ENCODE measurements around the gene CUX1. TPM values are rescaled to one million over a fixed set of nuclear protein-coding genes. Genes with fewer than 3 reads are reported as not detected.
"Not testable (repeated sequence)": the region's sequence is repeated elsewhere in the genome, so short reads cannot be mapped to it uniquely, and the experiment has no call there.

The CUX1 gene
- total and polyA plus RNA-seq, 2 donors (not counting 1 experiment from before 2014, with no cell fraction given), result 10.8 to 86.5 TPM

- no peak overlapping the region for H3K9ac ChIP-seq (ENCODE audit: low read length)
- ChIA-PET CTCF (no interaction called here), POLR2A (interaction anchor here (0.6 kb wide), 1 partner anchor 195 kb away, joined by 3 read pairs; no protein-coding TSS in a partner anchor)
- no peak overlapping the region for H3K4me2 ChIP-seq (replicated peaks; ENCODE audit: low read depth, low read length, poor library complexity, severe bottlenecking)
- no peaks in the 10 kb centered on the region for H3K9me3 Mint-ChIP-seq (ENCODE audit: insufficient read depth)
- H2AFZ ChIP-seq (ENCODE audit: insufficient read depth, low read depth, low read length, poor library complexity, severe bottlenecking), result no peak overlapping the region
- 95% methylated on average over 12 of the region's 12 CpGs for WGBS (ENCODE audit: insufficient coverage)
- intact Hi-C loops (cut with micrococcal nuclease), result no loop called here
- peaks cover 19% of the 10 kb centered on the region for H3K79me2 ChIP-seq (ENCODE audit: control insufficient read depth, insufficient read depth, low read length)
- H3K4me3 Mint-ChIP-seq, result no peak overlapping the region
- DNase-seq, result no peak
- TF ChIP-seq CTCF (IDR thresholded peaks at IDR 0.05) (no peak), EZH2 (IDR thresholded peaks at IDR 0.05; ENCODE audit: borderline replicate concordance, insufficient read depth, low read depth, low read length, poor library complexity, severe bottlenecking) (no peak)
- no peaks in the 10 kb centered on the region for H3K4me1 Mint-ChIP-seq
- no peaks in the 10 kb centered on the region for H3K27me3 Mint-ChIP-seq
- no peaks in the 10 kb centered on the region for H3K27me3 ChIP-seq (replicated peaks in 1 of 4; ENCODE audit: control extremely low read depth in 1 of 4, control insufficient read depth in 3 of 4, insufficient read depth in 4 of 4, low read length in 3 of 4)
- no peak overlapping the region for H3K27ac ChIP-seq (ENCODE audit: low read length in 2 of 2)
- ATAC-seq (ENCODE audit: low read depth), result no peak
- peaks cover 20% of the 10 kb centered on the region for H4K20me1 ChIP-seq (ENCODE audit: control insufficient read depth, insufficient read depth, low read length, poor library complexity, severe bottlenecking)
- H3K4me3 ChIP-seq (ENCODE audit: control extremely low read depth in 1 of 5, extremely low read depth in 1 of 5, insufficient read depth in 1 of 5, low read depth in 2 of 5, low read length in 4 of 5), result no peak overlapping the region
- no peaks in the 10 kb centered on the region for H3K36me3 ChIP-seq (replicated peaks in 1 of 2; ENCODE audit: control extremely low read depth in 1 of 2, control insufficient read depth in 1 of 2, extremely low read depth in 1 of 2, insufficient read depth in 2 of 2, low read length in 1 of 2)
- no peaks in the 10 kb centered on the region for H3K9me3 ChIP-seq (ENCODE audit: control extremely low read depth in 1 of 3, control insufficient read depth in 2 of 3, insufficient read depth in 1 of 3, low read length in 2 of 3)
- no peak overlapping the region for H3K27ac Mint-ChIP-seq
- no peaks in the 10 kb centered on the region for H3K4me1 ChIP-seq (ENCODE audit: control insufficient read depth in 2 of 2, insufficient read depth in 2 of 2, low read length in 2 of 2)
Observed at GRCh38 chr7:102008535-102009262, 191.3 kb downstream of the CUX1 start.

GRCh38 chr7:102009628-102010027 lies 192.2 kb downstream of the CUX1 start:
- ChIA-PET POLR2A (no interaction called here), CTCF (no interaction called here)
- Histone ChIP-seq H3K9ac (ENCODE audit: low read length) (no peak overlapping the region), H3K27me3 (replicated peaks in 1 of 4; ENCODE audit: control extremely low read depth in 1 of 4, control insufficient read depth in 3 of 4, insufficient read depth in 4 of 4, low read length in 3 of 4) (no peaks in the 10 kb centered on the region), H3K4me1 (ENCODE audit: control insufficient read depth in 2 of 2, insufficient read depth in 2 of 2, low read length in 2 of 2) (no peaks in the 10 kb centered on the region), H3K79me2 (ENCODE audit: control insufficient read depth, insufficient read depth, low read length) (peaks cover 24% of the 10 kb centered on the region), H3K36me3 (replicated peaks in 1 of 2; ENCODE audit: control extremely low read depth in 1 of 2, control insufficient read depth in 1 of 2, extremely low read depth in 1 of 2, insufficient read depth in 2 of 2, low read length in 1 of 2) (peaks cover 0 to 4% of the 10 kb centered on the region in 2 experiments), H2AFZ (ENCODE audit: insufficient read depth, low read depth, low read length, poor library complexity, severe bottlenecking) (no peak overlapping the region), H3K4me2 (replicated peaks; ENCODE audit: low read depth, low read length, poor library complexity, severe bottlenecking) (no peak overlapping the region), H3K27ac (ENCODE audit: low read length in 2 of 2) (no peak overlapping the region), H3K4me3 (ENCODE audit: control extremely low read depth in 1 of 5, extremely low read depth in 1 of 5, insufficient read depth in 1 of 5, low read depth in 2 of 5, low read length in 4 of 5) (no peak overlapping the region), H3K9me3 (ENCODE audit: control extremely low read depth in 1 of 3, control insufficient read depth in 2 of 3, insufficient read depth in 1 of 3, low read length in 2 of 3) (no peaks in the 10 kb centered on the region), H4K20me1 (ENCODE audit: control insufficient read depth, insufficient read depth, low read length, poor library complexity, severe bottlenecking) (peaks cover 14% of the 10 kb centered on the region)
- TF ChIP-seq CTCF (IDR thresholded peaks at IDR 0.05) (no peak), EZH2 (IDR thresholded peaks at IDR 0.05; ENCODE audit: borderline replicate concordance, insufficient read depth, low read depth, low read length, poor library complexity, severe bottlenecking) (no peak)
- no peaks in the 10 kb centered on the region for H3K27me3 Mint-ChIP-seq
- WGBS (ENCODE audit: insufficient coverage), result 100% methylated on average over 5 of the region's 5 CpGs
- intact Hi-C loops (cut with micrococcal nuclease), result no loop called here
- H3K9me3 Mint-ChIP-seq (ENCODE audit: insufficient read depth), result no peaks in the 10 kb centered on the region
- no peak for ATAC-seq (ENCODE audit: low read depth)
- no peak for DNase-seq
- H3K4me3 Mint-ChIP-seq, result no peak overlapping the region
- no peak overlapping the region for H3K27ac Mint-ChIP-seq
- H3K4me1 Mint-ChIP-seq, result no peaks in the 10 kb centered on the region

DNA sequence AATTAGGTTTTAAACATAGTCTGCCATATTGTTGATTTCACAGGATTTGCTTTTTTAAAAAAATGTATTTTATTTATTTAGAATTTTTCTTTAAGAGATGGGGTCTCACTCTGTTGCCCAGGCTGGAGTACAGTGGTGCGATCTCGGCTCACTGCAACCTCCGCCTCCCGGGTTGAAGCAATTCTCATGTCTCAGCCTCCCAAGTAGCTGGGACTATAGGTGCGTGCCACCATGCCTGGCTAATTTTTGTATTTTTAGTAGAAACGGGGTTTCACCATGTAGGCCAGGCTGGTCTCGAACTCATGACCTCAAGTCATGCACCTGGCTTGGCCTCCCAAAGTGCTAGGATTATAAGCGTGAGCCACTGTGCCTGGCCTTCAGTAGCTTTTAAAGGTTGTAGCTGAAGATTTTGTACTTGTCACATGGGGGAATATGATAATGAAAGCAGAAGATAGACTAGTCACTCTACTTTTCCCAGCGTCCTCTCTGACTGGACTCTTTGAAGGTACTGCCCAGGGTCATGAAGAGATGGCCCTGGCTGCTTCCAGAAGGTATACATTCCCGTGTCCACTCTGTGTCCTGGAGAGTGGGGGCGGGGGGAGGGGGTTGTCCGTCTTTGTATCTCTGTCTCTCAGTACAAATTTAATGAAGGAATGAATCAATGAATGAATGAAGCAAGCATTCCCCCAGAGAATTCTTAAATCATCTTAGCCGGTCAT lies 194.8 kb downstream of the CUX1 start:
- H3K4me1 ChIP-seq (ENCODE audit: control insufficient read depth in 2 of 2, insufficient read depth in 2 of 2, low read length in 2 of 2); H3K4me2 ChIP-seq (replicated peaks; ENCODE audit: low read depth, low read length, poor library complexity, severe bottlenecking); H3K4me3 ChIP-seq (ENCODE audit: control extremely low read depth in 1 of 5, extremely low read depth in 1 of 5, insufficient read depth in 1 of 5, low read depth in 2 of 5, low read length in 4 of 5); H3K9me3 Mint-ChIP-seq (ENCODE audit: insufficient read depth); H3K9ac ChIP-seq (ENCODE audit: low read length); DNase-seq; H3K27ac Mint-ChIP-seq; intact Hi-C loops (cut with micrococcal nuclease); H2AFZ ChIP-seq (ENCODE audit: insufficient read depth, low read depth, low read length, poor library complexity, severe bottlenecking); POLR2A ChIA-PET; H3K9me3 ChIP-seq (ENCODE audit: control extremely low read depth in 1 of 3, control insufficient read depth in 2 of 3, insufficient read depth in 1 of 3, low read length in 2 of 3); H3K27me3 Mint-ChIP-seq; ATAC-seq (ENCODE audit: low read depth); H3K4me1 Mint-ChIP-seq; H3K4me3 Mint-ChIP-seq; H3K27me3 ChIP-seq (replicated peaks in 1 of 4; ENCODE audit: control extremely low read depth in 1 of 4, control insufficient read depth in 3 of 4, insufficient read depth in 4 of 4, low read length in 3 of 4); H3K27ac ChIP-seq (ENCODE audit: low read length in 2 of 2); H3K36me3 ChIP-seq (replicated peaks in 1 of 2; ENCODE audit: control extremely low read depth in 1 of 2, control insufficient read depth in 1 of 2, extremely low read depth in 1 of 2, insufficient read depth in 2 of 2, low read length in 1 of 2): not testable (repeated sequence)
- CTCF ChIA-PET, result interaction anchor here (0.7 kb wide), 1 partner anchor 183 kb away, joined by 3 read pairs; no protein-coding TSS in a partner anchor
- WGBS (ENCODE audit: insufficient coverage), result 97% methylated on average over 8 of the region's 13 CpGs
- peaks cover 18% of the 10 kb centered on the region for H3K79me2 ChIP-seq (ENCODE audit: control insufficient read depth, insufficient read depth, low read length)
- peaks cover 14% of the 10 kb centered on the region for H4K20me1 ChIP-seq (ENCODE audit: control insufficient read depth, insufficient read depth, low read length, poor library complexity, severe bottlenecking)
